ENCODE measurements around the gene HPS1.

DNA sequence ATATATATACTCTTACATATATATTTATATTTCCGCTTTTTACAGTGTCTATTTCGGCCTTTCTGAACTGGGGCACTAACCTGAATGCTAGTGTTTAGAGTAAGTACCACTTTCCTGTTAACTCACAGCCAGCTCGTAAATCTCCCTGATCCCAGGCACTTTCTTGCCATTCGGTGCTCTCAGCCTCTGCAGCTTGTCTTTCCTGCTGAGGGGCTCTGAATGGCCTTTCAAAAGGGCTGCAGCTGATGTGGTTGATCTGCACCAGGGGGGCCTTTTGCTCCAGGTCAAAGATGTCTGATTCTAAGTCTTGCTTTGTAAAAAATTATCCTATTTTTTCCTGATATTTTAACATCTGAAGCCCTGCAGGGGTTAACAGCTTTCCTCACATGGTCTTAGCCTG lies 25.5 kb upstream of the HPS1 start:
- TF ChIP-seq, protein P1, sequence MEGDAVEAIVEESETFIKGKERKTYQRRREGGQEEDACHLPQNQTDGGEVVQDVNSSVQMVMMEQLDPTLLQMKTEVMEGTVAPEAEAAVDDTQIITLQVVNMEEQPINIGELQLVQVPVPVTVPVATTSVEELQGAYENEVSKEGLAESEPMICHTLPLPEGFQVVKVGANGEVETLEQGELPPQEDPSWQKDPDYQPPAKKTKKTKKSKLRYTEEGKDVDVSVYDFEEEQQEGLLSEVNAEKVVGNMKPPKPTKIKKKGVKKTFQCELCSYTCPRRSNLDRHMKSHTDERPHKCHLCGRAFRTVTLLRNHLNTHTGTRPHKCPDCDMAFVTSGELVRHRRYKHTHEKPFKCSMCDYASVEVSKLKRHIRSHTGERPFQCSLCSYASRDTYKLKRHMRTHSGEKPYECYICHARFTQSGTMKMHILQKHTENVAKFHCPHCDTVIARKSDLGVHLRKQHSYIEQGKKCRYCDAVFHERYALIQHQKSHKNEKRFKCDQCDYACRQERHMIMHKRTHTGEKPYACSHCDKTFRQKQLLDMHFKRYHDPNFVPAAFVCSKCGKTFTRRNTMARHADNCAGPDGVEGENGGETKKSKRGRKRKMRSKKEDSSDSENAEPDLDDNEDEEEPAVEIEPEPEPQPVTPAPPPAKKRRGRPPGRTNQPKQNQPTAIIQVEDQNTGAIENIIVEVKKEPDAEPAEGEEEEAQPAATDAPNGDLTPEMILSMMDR (IDR thresholded peaks at IDR 0.05; ENCODE audit: low read length): no peak
- no peak for TF ChIP-seq EZH2 (optimal IDR thresholded peaks at IDR 0.05; ENCODE audit: low read depth, low read length)
- no peak for TF ChIP-seq EZH2phosphoT487 (IDR thresholded peaks at IDR 0.05; ENCODE audit: low read length)

All from MM.1S (cell line).